AG04449 (cell line): ENCODE measurements around the gene SEC14L6.

Source experiments
- CTCF ChIA-PET: fragments of 350-600 bp; formaldehyde crosslinking; extraction: SDS; loops from one replicate; lab custom pipeline; 2021; ENCODE audit warnings: antibody characterized with exemption; lab: Yijun Ruan, JAX
- POLR2A ChIA-PET: fragments of 400-600, 350-600 bp; formaldehyde crosslinking; extraction: SDS; loops from one replicate; lab custom pipeline; 2020; ENCODE audit warnings: antibody characterized with exemption, inconsistent platforms; lab: Yijun Ruan, JAX
- DNase-seq: peaks from one replicate; pipeline ENCODE4 v3.0.0-alpha.2; 2010; ENCODE audit warnings: low read depth, low spot score
- H3K4me3 ChIP-seq: 2 replicates; pipeline ENCODE4 v1.5.1; 2011; ENCODE audit warnings: low read depth, mild to moderate bottlenecking, control low read depth, low read length
- CTCF ChIP-seq: IDR thresholded peaks from one replicate; pipeline ENCODE4 v1.5.1; 2011; ENCODE audit warnings: mild to moderate bottlenecking, moderate library complexity, low read length, control low read depth, inconsistent platforms; ENCODE audit not compliant: insufficient read depth; ENCODE audit errors: missing control alignments

Gene SEC14L6

GRCh38 chr22:30519842-30520425 lies 26.6 kb downstream of the SEC14L6 start:
- POLR2A ChIA-PET: no interaction called here
- no peak overlapping the region for H3K4me3 ChIP-seq
- CTCF ChIA-PET: interaction anchor here (1.6 kb wide), 1 partner anchor 8 kb away, joined by 5 read pairs; no protein-coding TSS in a partner anchor
- no peak for DNase-seq
- no peak for TF ChIP-seq CTCF

GRCh38 chr22:30516731-30517130 lies 29.8 kb downstream of the SEC14L6 start:
- ChIA-PET POLR2A (no interaction called here), CTCF (no interaction called here)
- no peak for DNase-seq
- H3K4me3 ChIP-seq: no peak overlapping the region
- TF ChIP-seq CTCF: no peak

GRCh38 chr22:30516273-30516672 lies 30.3 kb downstream of the SEC14L6 start:
- TF ChIP-seq CTCF: no peak
- DNase-seq: no peak
- H3K4me3 ChIP-seq: no peak overlapping the region
- ChIA-PET POLR2A (no interaction called here), CTCF (no interaction called here)

GRCh38 chr22:30514252-30514651 lies 32.3 kb downstream of the SEC14L6 start:
- no peak overlapping the region for H3K4me3 ChIP-seq
- CTCF ChIA-PET: interaction anchor here (0.6 kb wide), 1 partner anchor 85 kb away, joined by 5 read pairs; no protein-coding TSS in a partner anchor
- TF ChIP-seq CTCF: no peak
- POLR2A ChIA-PET: no interaction called here
- DNase-seq: no peak

GRCh38 chr22:30513462-30513861 lies 33.1 kb downstream of the SEC14L6 start:
- no peak overlapping the region for H3K4me3 ChIP-seq
- TF ChIP-seq CTCF: no peak
- CTCF ChIA-PET: interaction anchor here (0.7 to 1.3 kb wide), 3 partner anchors 28 to 126 kb away, joined by 3 read pairs; partner anchors contain the start of gene RNF215
- POLR2A ChIA-PET: no interaction called here
- DNase-seq: no peak

GRCh38 chr22:30511911-30512310 lies 34.6 kb downstream of the SEC14L6 start:
- no peak for DNase-seq
- TF ChIP-seq CTCF: no peak
- CTCF ChIA-PET: interaction anchor here (2.0 kb wide), 1 partner anchor 9 kb away, joined by 5 read pairs; no protein-coding TSS in a partner anchor
- POLR2A ChIA-PET: no interaction called here
- no peak overlapping the region for H3K4me3 ChIP-seq
